Tibial artery (tissue), 4 donors: ENCODE results near the gene CPOX.

Experiments
- DNase-seq, 2 donors: peaks; one replicate each; pipeline ENCODE4 v3.0.0-alpha.2; 2019
- H3K27ac ChIP-seq, 2 donors: fragments of 200-600 bp; sonication (generic) in 1 of 2; 1 replicate in 1 of 2; 2 replicates in 1 of 2; pipeline ENCODE4 v1.5.1; 2018 to 2019; ENCODE audit warnings: mild to moderate bottlenecking in 1 of 2
- H3K27me3 ChIP-seq, 2 donors: fragments of 200-600 bp; sonication (generic) in 1 of 2; one replicate each; pipeline versions ENCODE4 v1.5.1 to v1.6.0; 2016 to 2019
- H3K36me3 ChIP-seq, 3 donors: fragments of 200-600 bp; sonication (generic) in 2 of 3; one replicate each; pipeline ENCODE4 v1.5.1; 2016 to 2019; ENCODE audit warnings: mild to moderate bottlenecking in 2 of 3
- H3K4me1 ChIP-seq, 4 donors: fragments of 200-600 bp; sonication (generic) in 2 of 4; 1 replicate in 3 of 4; 2 replicates in 1 of 4; pipeline ENCODE4 v1.5.1; 2016 to 2019
- H3K4me3 ChIP-seq, 2 donors: fragments of 200-600 bp; sonication (generic) in 1 of 2; 1 replicate in 1 of 2; 2 replicates in 1 of 2; pipeline ENCODE4 v1.5.1; 2018 to 2019; ENCODE audit warnings: mild to moderate bottlenecking in 2 of 2
- H3K9me3 ChIP-seq, 3 donors: fragments of 200-600 bp; sonication (generic) in 1 of 3; one replicate each; pipeline ENCODE4 v1.5.1; 2016 to 2019
- CTCF ChIP-seq, 2 experiments: fragments of 200-600 bp in 1 of 2; fragments of 450-650 bp in 1 of 2; IDR thresholded peaks; one replicate each; pipeline ENCODE4 v1.5.1; 2017 to 2019; ENCODE audit warnings: antibody characterized with exemption in 2 of 2, mild to moderate bottlenecking in 1 of 2, moderate library complexity in 1 of 2
- intact Hi-C: fragments of 100-400 bp; cut with DNase I; formaldehyde crosslinking; loops from one replicate; pipeline ENCODE4 v1.15.0; 2023; ENCODE audit warnings: low total_unique reads

The CPOX gene

GRCh38 chr3:98574132-98574531 is 19.3 kb downstream of the CPOX start:
- Histone ChIP-seq H3K27ac (no peak overlapping the region), H3K36me3 (peaks cover 9 to 27% (median 19%) of the 10 kb centered on the region in 3 donors), H3K4me1 (no peaks in the 10 kb centered on the region), H3K9me3 (no peaks in the 10 kb centered on the region), H3K4me3 (no peak overlapping the region), H3K27me3 (no peaks in the 10 kb centered on the region)
- intact Hi-C loops = no loop called here
- no peak for DNase-seq
- TF ChIP-seq CTCF (IDR thresholded peaks at IDR 0.05) = no peak

- no peak for DNase-seq
- Histone ChIP-seq H3K27me3 (no peaks in the 10 kb centered on the region), H3K4me1 (no peaks in the 10 kb centered on the region), H3K4me3 (no peak overlapping the region), H3K36me3 (peaks cover 9 to 18% (median 11%) of the 10 kb centered on the region in 3 donors), H3K9me3 (no peaks in the 10 kb centered on the region), H3K27ac (no peak overlapping the region)
- intact Hi-C loops = no loop called here
- peak in 1 of 2 experiments; percentile 7 for TF ChIP-seq CTCF (IDR thresholded peaks at IDR 0.05)
Observed at GRCh38 chr3:98573181-98573728, 20.2 kb downstream of the CPOX start.

- no peaks in the 10 kb centered on the region for H3K4me1 ChIP-seq
- H3K27ac ChIP-seq = no peak overlapping the region
- no peak for TF ChIP-seq CTCF (IDR thresholded peaks at IDR 0.05)
- H3K27me3 ChIP-seq = no peaks in the 10 kb centered on the region
- H3K36me3 ChIP-seq = no peaks in the 10 kb centered on the region
- H3K4me3 ChIP-seq = no peak overlapping the region
- H3K9me3 ChIP-seq = no peaks in the 10 kb centered on the region
- no peak for DNase-seq
- intact Hi-C loops = no loop called here
Observed at GRCh38 chr3:98568402-98568801, 25.0 kb downstream of the CPOX start.

- Histone ChIP-seq H3K9me3 (no peaks in the 10 kb centered on the region), H3K27ac (no peak overlapping the region), H3K4me1 (no peaks in the 10 kb centered on the region), H3K4me3 (no peak overlapping the region), H3K36me3 (no peaks in the 10 kb centered on the region), H3K27me3 (no peaks in the 10 kb centered on the region)
- TF ChIP-seq CTCF (IDR thresholded peaks at IDR 0.05) = no peak
- no peak for DNase-seq
- intact Hi-C loops = no loop called here
Observed at GRCh38 chr3:98567666-98568270, 25.6 kb downstream of the CPOX start.

- DNase-seq = no peak
- Histone ChIP-seq H3K4me1 (no peaks in the 10 kb centered on the region), H3K27me3 (peaks cover 0 to 2% of the 10 kb centered on the region in 2 donors), H3K27ac (no peak overlapping the region), H3K9me3 (no peaks in the 10 kb centered on the region), H3K4me3 (no peak overlapping the region), H3K36me3 (no peaks in the 10 kb centered on the region)
- intact Hi-C loops = no loop called here
- TF ChIP-seq CTCF (IDR thresholded peaks at IDR 0.05) = no peak
Observed at GRCh38 chr3:98565843-98566242, 27.6 kb downstream of the CPOX start.
